GM12891 (cell line): ENCODE results near the gene EML6.

Experiments used
- POLR2A ChIP-seq: IDR thresholded peaks from 2 replicates; pipeline ENCODE4 v1.6.1; 2011; ENCODE audit warnings: low read depth, low read length, control low read depth
- POU2F2 ChIP-seq: IDR thresholded peaks from 2 replicates; pipeline ENCODE4 v1.6.1; 2011; ENCODE audit warnings: low read depth, mild to moderate bottlenecking, control low read depth, low read length, moderate library complexity

- no peak for TF ChIP-seq POLR2A
- TF ChIP-seq POU2F2, result no peak
Measured at GRCh38 chr2:54920660-54921059, 197.2 kb downstream of the EML6 start.
